WERI-Rb-1 (cell line): ENCODE data around the gene EN2.

ENCODE experiments used
- DNase-seq: peaks from one replicate; pipeline ENCODE4 v3.0.0-alpha.2; 2020
- H3K27ac ChIP-seq: fragments of 250-450 bp; sonication (Bioruptor Pico); 2 replicates; pipeline ENCODE4 v1.5.1; 2020; ENCODE audit warnings: mild to moderate bottlenecking, moderate library complexity
- H3K27me3 ChIP-seq: fragments of 250-450 bp; sonication (Bioruptor Pico); 2 replicates; pipeline ENCODE4 v1.5.1; 2021; ENCODE audit warnings: mild to moderate bottlenecking, low read depth, moderate library complexity; ENCODE audit not compliant: insufficient read depth, severe bottlenecking
- H3K36me3 ChIP-seq: fragments of 250-450 bp; sonication (Bioruptor Pico); 2 replicates; pipeline ENCODE4 v1.5.1; 2020; ENCODE audit warnings: mild to moderate bottlenecking, moderate library complexity
- H3K4me3 ChIP-seq: 2 replicates; pipeline ENCODE4 v1.5.1; 2011; ENCODE audit warnings: low read depth, mild to moderate bottlenecking, control low read depth, low read length
- H3K9me3 ChIP-seq: fragments of 250-450 bp; sonication (Bioruptor Pico); 2 replicates; pipeline ENCODE4 v1.5.1; 2021; ENCODE audit warnings: mild to moderate bottlenecking, moderate library complexity; ENCODE audit not compliant: severe bottlenecking
- CTCF ChIP-seq: IDR thresholded peaks from 2 replicates; pipeline ENCODE4 v1.5.1; 2011; ENCODE audit warnings: low read depth, mild to moderate bottlenecking, control low read depth, inconsistent platforms, low read length

Gene EN2

GRCh38 chr7:155511702-155511996 lies 53.7 kb downstream of the EN2 start:
- no peak for TF ChIP-seq CTCF
- Histone ChIP-seq H3K27me3 (no peaks in the 10 kb centered on the region), H3K27ac (no peak overlapping the region), H3K4me3 (no peak overlapping the region), H3K9me3 (no peaks in the 10 kb centered on the region), H3K36me3 (no peaks in the 10 kb centered on the region)
- no peak for DNase-seq

GRCh38 chr7:155512246-155512887 lies 54.4 kb downstream of the EN2 start:
- no peaks in the 10 kb centered on the region for H3K36me3 ChIP-seq
- no peak for TF ChIP-seq CTCF
- no peak overlapping the region for H3K4me3 ChIP-seq
- H3K9me3 ChIP-seq: no peaks in the 10 kb centered on the region
- H3K27ac ChIP-seq: no peak overlapping the region
- no peaks in the 10 kb centered on the region for H3K27me3 ChIP-seq
- DNase-seq: no peak

GRCh38 chr7:155513543-155514285 lies 55.8 kb downstream of the EN2 start:
- TF ChIP-seq CTCF: no peak
- Histone ChIP-seq H3K27ac (no peak overlapping the region), H3K9me3 (no peaks in the 10 kb centered on the region), H3K36me3 (no peaks in the 10 kb centered on the region), H3K4me3 (no peak overlapping the region), H3K27me3 (no peaks in the 10 kb centered on the region)
- DNase-seq: no peak

GRCh38 chr7:155514296-155514695 lies 56.4 kb downstream of the EN2 start:
- Histone ChIP-seq H3K27ac (no peak overlapping the region), H3K4me3 (no peak overlapping the region), H3K36me3 (no peaks in the 10 kb centered on the region), H3K9me3 (no peaks in the 10 kb centered on the region), H3K27me3 (no peaks in the 10 kb centered on the region)
- DNase-seq: no peak
- TF ChIP-seq CTCF: no peak
